Epithelial cell of proximal tubule (primary cell): ENCODE measurements around the gene DTNA. TPM values are rescaled to one million over a fixed set of nuclear protein-coding genes. Genes with fewer than 3 reads are reported as not detected.
"Not testable (repeated sequence)": the region's sequence is repeated elsewhere in the genome, so short reads cannot be mapped to it uniquely, and the experiment has no call there.

Experiments
- DNase-seq: peaks from one replicate; pipeline ENCODE4 v3.0.0-alpha.2; 2011; ENCODE audit warnings: low read depth
- H3K4me3 ChIP-seq: 2 replicates; pipeline ENCODE4 v1.5.1; 2011; ENCODE audit warnings: low read depth, mild to moderate bottlenecking, low read length
- CTCF ChIP-seq: conservative IDR thresholded peaks from 2 replicates; pipeline ENCODE4 v1.5.1; 2012; ENCODE audit warnings: low read depth, mild to moderate bottlenecking, low read length
- total RNA-seq: library from RNA; depleted of rRNA; stranded (reverse); fragments of >200 nt; gene quantifications from 2 replicates; pipeline ENCODE4 v1.2.3, GENCODE V29; 2015

The DTNA gene
- total RNA-seq, result 7.5 and 15.2 TPM in 2 replicates

GRCh38 chr18:34709750-34710441, at the start of gene DTNA:
TSS of gene DTNA (plus strand) at chr18:34710298. CDS start at chr18:34755977, 45,679 bp downstream.
- DNase-seq, result peak; percentile 57
- no peak for TF ChIP-seq CTCF
- peak within 1 kb of the TSS; percentile 7 for H3K4me3 ChIP-seq

- no peak for TF ChIP-seq CTCF
- H3K4me3 ChIP-seq, result no peak overlapping the region
- no peak for DNase-seq
Measured at GRCh38 chr18:34660572-34660971, 49.5 kb upstream of the DTNA start.

GRCh38 chr18:34661464-34662087, 48.5 kb upstream of the DTNA start:
- H3K4me3 ChIP-seq, result no peak overlapping the region
- DNase-seq, result no peak
- TF ChIP-seq CTCF, result peak; percentile 91

GRCh38 chr18:34676816-34677574, 33.1 kb upstream of the DTNA start:
- DNase-seq, result no peak
- no peak overlapping the region for H3K4me3 ChIP-seq
- TF ChIP-seq CTCF, result no peak

- not testable (repeated sequence) for DNase-seq, H3K4me3 ChIP-seq
Measured at GRCh38 chr18:34689750-34690149, 20.3 kb upstream of the DTNA start.

GRCh38 chr18:34691614-34692013, 18.5 kb upstream of the DTNA start:
- TF ChIP-seq CTCF, result no peak
- no peak overlapping the region for H3K4me3 ChIP-seq
- no peak for DNase-seq

GRCh38 chr18:34694591-34695165, 15.4 kb upstream of the DTNA start:
- DNase-seq, result no peak
- H3K4me3 ChIP-seq, result no peak overlapping the region
- TF ChIP-seq CTCF, result no peak
